Measurements from ENCODE around the gene PSTPIP1.

The PSTPIP1 gene

GRCh38 chr15:77015646-77016320 is 20.9 kb downstream of the PSTPIP1 start:
- no peak overlapping the region for H3K4me3 ChIP-seq (ENCODE audit: low read length)
- DNase-seq (ENCODE audit: low read depth, low spot score) = no peak

GRCh38 chr15:77016321-77016695 is 21.4 kb downstream of the PSTPIP1 start:
- no peak overlapping the region for H3K4me3 ChIP-seq (ENCODE audit: low read length)
- no peak for DNase-seq (ENCODE audit: low read depth, low spot score)

- no peak overlapping the region for H3K4me3 ChIP-seq (ENCODE audit: low read length)
- DNase-seq (ENCODE audit: low read depth, low spot score) = no peak
Measured at GRCh38 chr15:77017091-77017660, 22.2 kb downstream of the PSTPIP1 start.

- DNase-seq (ENCODE audit: low read depth, low spot score) = no peak
- no peak overlapping the region for H3K4me3 ChIP-seq (ENCODE audit: low read length)
Measured at GRCh38 chr15:77017761-77018720, 23.1 kb downstream of the PSTPIP1 start.

- no peak for DNase-seq (ENCODE audit: low read depth, low spot score)
- no peak overlapping the region for H3K4me3 ChIP-seq (ENCODE audit: low read length)
Measured at GRCh38 chr15:77018796-77019505, 24.0 kb downstream of the PSTPIP1 start.

- no peak overlapping the region for H3K4me3 ChIP-seq (ENCODE audit: low read length)
- no peak for DNase-seq (ENCODE audit: low read depth, low spot score)
Measured at GRCh38 chr15:77019521-77020331, 24.8 kb downstream of the PSTPIP1 start.

GRCh38 chr15:77020348-77021087 is 25.6 kb downstream of the PSTPIP1 start:
- no peak overlapping the region for H3K4me3 ChIP-seq (ENCODE audit: low read length)
- no peak for DNase-seq (ENCODE audit: low read depth, low spot score)

GRCh38 chr15:77021088-77021481 is 26.2 kb downstream of the PSTPIP1 start:
- DNase-seq (ENCODE audit: low read depth, low spot score) = no peak
- H3K4me3 ChIP-seq (ENCODE audit: low read length) = no peak overlapping the region

- DNase-seq (ENCODE audit: low read depth, low spot score) = peak; percentile 54
- H3K4me3 ChIP-seq (ENCODE audit: low read length) = no peak overlapping the region
Measured at GRCh38 chr15:77021803-77022381, 27.0 kb downstream of the PSTPIP1 start.

GRCh38 chr15:77022646-77023575 is 28.0 kb downstream of the PSTPIP1 start:
- no peak overlapping the region for H3K4me3 ChIP-seq (ENCODE audit: low read length)
- DNase-seq (ENCODE audit: low read depth, low spot score) = no peak

- no peak overlapping the region for H3K4me3 ChIP-seq (ENCODE audit: low read length)
- DNase-seq (ENCODE audit: low read depth, low spot score) = no peak
Measured at GRCh38 chr15:77023576-77024272, 28.8 kb downstream of the PSTPIP1 start.

GRCh38 chr15:77024273-77025082 is 29.6 kb downstream of the PSTPIP1 start:
- peak; percentile 26 for DNase-seq (ENCODE audit: low read depth, low spot score)
- no peak overlapping the region for H3K4me3 ChIP-seq (ENCODE audit: low read length)

- H3K4me3 ChIP-seq (ENCODE audit: low read length) = no peak overlapping the region
- DNase-seq (ENCODE audit: low read depth, low spot score) = no peak
Measured at GRCh38 chr15:77025083-77025901, 30.4 kb downstream of the PSTPIP1 start.

- DNase-seq (ENCODE audit: low read depth, low spot score) = no peak
- no peak overlapping the region for H3K4me3 ChIP-seq (ENCODE audit: low read length)
Measured at GRCh38 chr15:77025941-77026411, 31.1 kb downstream of the PSTPIP1 start.

All from Jurkat, Clone E6-1 (cell line).